Lower leg skin (tissue), 4 donors: ENCODE measurements around the gene WDR27. TPM values are rescaled to one million over a fixed set of nuclear protein-coding genes. Genes with fewer than 3 reads are reported as not detected.

ENCODE experiments used
- DNase-seq, 2 donors: peaks; one replicate each; pipeline ENCODE4 v3.0.0-alpha.2; 2019; ENCODE audit warnings: low spot score in 2 of 2
- H3K4me3 ChIP-seq: fragments of 200-600 bp; sonication (generic); 2 replicates; pipeline ENCODE4 v1.5.1; 2017; ENCODE audit warnings: mild to moderate bottlenecking, low read depth; ENCODE audit not compliant: poor library complexity, severe bottlenecking
- POLR2A ChIP-seq, 2 donors: fragments of 450-650 bp; IDR thresholded peaks; one replicate each; pipeline ENCODE4 v1.6.1; 2016 to 2017; ENCODE audit warnings: antibody characterized with exemption in 2 of 2, mild to moderate bottlenecking in 1 of 2, moderate library complexity in 1 of 2
- WGBS, 2 donors: methylation state at CpG; one replicate each; pipeline ENCODE4 v1.1.5; 2018; 5-methylcytosine and 5-hydroxymethylcytosine counted together
- intact Hi-C: fragments of 100-400 bp; cut with DNase I; formaldehyde crosslinking; loops from one replicate; pipeline ENCODE4 v1.15.0; 2023; ENCODE audit warnings: low total_unique reads
- total RNA-seq, 4 donors: library from RNA; depleted of rRNA; stranded (reverse); fragments of >200 nt; gene quantifications; one replicate each; pipeline ENCODE4 v1.1.0, GENCODE V29; 2016
- TF ChIP-seq, protein P1 (sequence below), 3 donors: fragments of 450-650 bp; IDR thresholded peaks; one replicate each; pipeline ENCODE4 v1.5.1; 2016; ENCODE audit warnings: antibody characterized with exemption in 3 of 3, mild to moderate bottlenecking in 3 of 3, moderate library complexity in 2 of 3

WDR27 gene
- total RNA-seq, 4 donors from 2014 or later = 15.7 to 40.0 (median 19.5) TPM

DNA sequence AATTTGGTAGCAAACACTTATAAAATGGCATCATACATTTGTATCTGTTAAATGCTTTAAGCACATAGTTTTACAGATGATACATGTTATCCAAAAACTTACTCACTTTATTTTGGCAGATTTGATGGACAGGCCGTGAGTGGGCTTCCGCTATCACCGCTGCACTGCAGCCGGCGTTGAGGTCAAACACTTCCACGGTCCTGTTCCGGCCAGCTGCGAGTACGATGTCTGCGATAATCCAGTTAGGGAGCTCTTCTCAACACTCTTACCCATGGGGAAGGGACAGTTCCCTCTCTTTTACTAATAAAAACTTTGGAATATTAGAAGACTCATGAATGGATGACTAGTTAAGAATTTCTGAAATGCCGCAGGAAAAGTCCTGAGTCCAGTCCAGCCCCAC, 69.0 kb downstream of the WDR27 start:
- DNase-seq = peak in 1 of 2 donors; percentile 73
- WGBS, 2 donors = 92 to 100% methylated on average over 11 of the region's 11 CpGs
- H3K4me3 ChIP-seq = no peak overlapping the region
- intact Hi-C loops = no loop called here
- TF ChIP-seq POLR2A (IDR thresholded peaks at IDR 0.05) = no peak
- TF ChIP-seq, protein P1, sequence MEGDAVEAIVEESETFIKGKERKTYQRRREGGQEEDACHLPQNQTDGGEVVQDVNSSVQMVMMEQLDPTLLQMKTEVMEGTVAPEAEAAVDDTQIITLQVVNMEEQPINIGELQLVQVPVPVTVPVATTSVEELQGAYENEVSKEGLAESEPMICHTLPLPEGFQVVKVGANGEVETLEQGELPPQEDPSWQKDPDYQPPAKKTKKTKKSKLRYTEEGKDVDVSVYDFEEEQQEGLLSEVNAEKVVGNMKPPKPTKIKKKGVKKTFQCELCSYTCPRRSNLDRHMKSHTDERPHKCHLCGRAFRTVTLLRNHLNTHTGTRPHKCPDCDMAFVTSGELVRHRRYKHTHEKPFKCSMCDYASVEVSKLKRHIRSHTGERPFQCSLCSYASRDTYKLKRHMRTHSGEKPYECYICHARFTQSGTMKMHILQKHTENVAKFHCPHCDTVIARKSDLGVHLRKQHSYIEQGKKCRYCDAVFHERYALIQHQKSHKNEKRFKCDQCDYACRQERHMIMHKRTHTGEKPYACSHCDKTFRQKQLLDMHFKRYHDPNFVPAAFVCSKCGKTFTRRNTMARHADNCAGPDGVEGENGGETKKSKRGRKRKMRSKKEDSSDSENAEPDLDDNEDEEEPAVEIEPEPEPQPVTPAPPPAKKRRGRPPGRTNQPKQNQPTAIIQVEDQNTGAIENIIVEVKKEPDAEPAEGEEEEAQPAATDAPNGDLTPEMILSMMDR (IDR thresholded peaks at IDR 0.05) = no peak

DNA sequence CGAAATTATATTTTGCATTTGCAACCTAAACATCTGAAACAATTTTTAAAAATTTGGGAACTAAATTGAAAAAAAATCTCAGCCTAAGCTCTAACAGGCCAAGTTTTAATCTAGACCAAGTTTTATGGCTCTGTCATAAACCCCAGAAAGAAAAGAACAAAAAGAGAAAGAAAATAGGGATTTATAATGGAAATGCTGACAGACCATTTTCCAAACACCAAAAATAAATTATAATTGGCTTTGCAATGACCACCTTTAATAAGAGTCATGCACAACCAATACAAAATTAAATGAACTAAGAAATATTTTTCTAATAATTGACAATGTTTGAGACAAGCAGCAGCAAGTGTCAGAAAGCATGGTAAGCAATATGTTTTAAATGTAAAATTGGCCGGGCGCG, 72.6 kb downstream of the WDR27 start:
- TF ChIP-seq, protein P1 (IDR thresholded peaks at IDR 0.05) = no peak
- no peak for TF ChIP-seq POLR2A (IDR thresholded peaks at IDR 0.05)
- WGBS, 2 donors = 64 to 71% methylated on average over 4 of the region's 4 CpGs
- intact Hi-C loops = no loop called here

DNA sequence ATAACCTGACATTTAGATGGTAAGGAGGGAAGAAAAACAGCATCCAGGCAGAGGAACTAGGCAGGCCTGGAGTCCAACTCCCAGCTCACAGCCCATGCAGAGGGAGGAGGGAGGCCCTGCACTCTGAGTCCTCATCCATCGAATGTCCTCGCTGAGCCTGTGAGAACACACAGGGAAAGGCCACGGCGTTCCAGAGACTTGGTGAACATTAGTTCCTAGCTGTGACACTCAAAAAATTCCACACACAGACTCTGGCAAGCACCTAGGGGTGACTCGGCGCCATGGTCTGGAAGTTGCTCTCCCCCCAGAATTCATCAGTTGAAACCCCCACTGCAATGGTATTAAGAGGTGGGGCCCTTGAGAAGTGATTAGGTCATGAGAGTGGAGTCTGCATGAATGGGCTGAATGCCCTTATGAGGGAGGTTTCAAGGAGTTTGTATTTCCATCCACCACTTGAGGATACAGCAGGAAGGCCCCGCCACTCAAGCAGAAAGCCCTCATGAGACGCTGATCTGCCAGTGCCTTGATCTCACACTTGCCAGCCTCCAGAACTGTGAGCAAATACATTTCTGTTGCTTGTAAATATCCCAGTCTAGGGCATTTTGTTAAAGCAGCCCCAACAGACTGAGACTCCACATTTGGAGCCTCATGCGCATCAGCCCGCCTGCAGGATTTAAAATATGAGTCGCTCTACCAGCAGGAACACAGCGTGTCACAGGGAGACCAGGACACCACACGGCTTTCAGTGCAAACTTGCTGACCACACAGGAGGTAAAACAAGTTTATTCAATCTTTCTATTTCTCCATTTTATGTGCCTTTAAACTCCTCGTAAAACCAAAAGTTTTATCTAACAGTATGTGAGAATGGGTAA, 73.9 kb downstream of the WDR27 start:
- WGBS, 2 donors = 92 to 96% methylated on average over 14 of the region's 14 CpGs
- intact Hi-C loops = no loop called here
- no peak overlapping the region for H3K4me3 ChIP-seq
- TF ChIP-seq POLR2A (IDR thresholded peaks at IDR 0.05) = no peak
- TF ChIP-seq, protein P1 (IDR thresholded peaks at IDR 0.05) = no peak
- peak; percentile 12 to 49 for DNase-seq

More for the DNA sequence above, 72.6 kb downstream of the WDR27 start:
- DNase-seq = no peak
- H3K4me3 ChIP-seq = no peak overlapping the region

DNA sequence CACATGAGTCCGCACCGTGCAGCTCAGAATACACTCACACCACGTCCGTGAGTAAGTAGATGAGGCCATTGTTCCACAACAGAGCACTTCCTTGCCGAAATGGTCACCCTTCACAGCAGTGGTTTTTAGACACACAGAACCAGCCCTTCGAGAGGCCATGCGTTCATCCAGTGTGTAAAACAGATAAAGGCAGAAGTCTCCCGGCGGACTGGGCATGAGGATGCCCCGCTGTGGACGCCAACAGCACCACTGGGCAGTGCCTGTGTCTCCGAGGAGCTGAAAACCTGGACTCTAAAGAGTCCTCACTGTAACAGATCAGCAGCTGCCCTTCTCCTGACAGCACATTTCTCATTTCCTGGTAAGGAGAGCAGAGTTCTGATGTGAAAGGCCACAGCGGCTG, 75.2 kb downstream of the WDR27 start:
- 95 to 96% methylated on average over 13 of the region's 13 CpGs for WGBS, 2 donors
- intact Hi-C loops = no loop called here
- no peak overlapping the region for H3K4me3 ChIP-seq
- TF ChIP-seq, protein P1 (IDR thresholded peaks at IDR 0.05) = no peak
- no peak for TF ChIP-seq POLR2A (IDR thresholded peaks at IDR 0.05)
- peak in 1 of 2 donors; percentile 6 for DNase-seq

DNA sequence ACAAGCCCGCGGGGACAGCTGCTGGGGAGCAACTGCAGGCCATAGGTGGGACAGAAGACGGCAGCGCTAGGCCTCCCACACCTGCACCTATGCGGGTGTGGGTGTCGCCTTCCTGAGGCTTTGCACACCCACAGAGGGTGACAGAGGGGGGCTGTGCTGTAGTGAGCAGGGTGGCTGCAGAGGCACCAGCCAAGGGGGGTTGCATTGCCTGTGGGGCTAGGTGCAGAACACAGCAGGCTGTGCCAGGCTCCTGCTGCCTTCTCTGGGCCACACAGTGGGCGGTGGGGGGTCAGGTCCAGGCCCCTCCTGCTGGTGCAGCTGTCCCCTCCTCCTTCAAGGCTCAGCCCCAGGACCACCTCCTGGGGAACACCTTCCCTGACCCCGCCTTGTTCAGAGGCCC, 75.7 kb downstream of the WDR27 start:
- TF ChIP-seq POLR2A (IDR thresholded peaks at IDR 0.05) = no peak
- TF ChIP-seq, protein P1 (IDR thresholded peaks at IDR 0.05) = no peak
- DNase-seq = no peak
- H3K4me3 ChIP-seq = no peak overlapping the region
- intact Hi-C loops = no loop called here
- WGBS, 2 donors = 93 to 100% methylated on average over 8 of the region's 8 CpGs
